ENCODE results near the gene UBE3B.

DNA sequence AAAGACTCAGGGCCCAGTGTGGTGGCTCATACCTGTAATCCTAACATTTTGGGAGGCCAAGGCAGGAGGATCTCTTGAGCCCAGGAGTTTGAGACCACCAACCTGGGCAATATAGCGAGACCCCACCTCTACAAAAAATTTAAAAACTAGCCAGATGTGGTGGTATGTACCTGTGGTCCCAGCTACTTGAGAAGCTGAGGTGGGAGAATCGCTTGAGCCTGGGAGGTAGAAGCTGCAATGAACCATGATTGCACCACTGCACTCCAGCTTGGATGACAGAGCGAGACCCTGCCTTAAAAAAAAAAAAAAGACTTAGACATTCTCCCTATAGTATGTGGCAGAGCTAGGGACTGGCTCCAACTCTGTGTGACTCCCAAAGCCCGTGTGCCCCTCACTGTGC is 2.9 kb downstream of the UBE3B start:
- TF ChIP-seq POLR2A (IDR thresholded peaks at IDR 0.05) (no peak), POLR2AphosphoS5 (IDR thresholded peaks at IDR 0.05; ENCODE audit: insufficient read depth in 1 of 2, low read depth in 1 of 2) (no peak)
- TF ChIP-seq, protein P1, sequence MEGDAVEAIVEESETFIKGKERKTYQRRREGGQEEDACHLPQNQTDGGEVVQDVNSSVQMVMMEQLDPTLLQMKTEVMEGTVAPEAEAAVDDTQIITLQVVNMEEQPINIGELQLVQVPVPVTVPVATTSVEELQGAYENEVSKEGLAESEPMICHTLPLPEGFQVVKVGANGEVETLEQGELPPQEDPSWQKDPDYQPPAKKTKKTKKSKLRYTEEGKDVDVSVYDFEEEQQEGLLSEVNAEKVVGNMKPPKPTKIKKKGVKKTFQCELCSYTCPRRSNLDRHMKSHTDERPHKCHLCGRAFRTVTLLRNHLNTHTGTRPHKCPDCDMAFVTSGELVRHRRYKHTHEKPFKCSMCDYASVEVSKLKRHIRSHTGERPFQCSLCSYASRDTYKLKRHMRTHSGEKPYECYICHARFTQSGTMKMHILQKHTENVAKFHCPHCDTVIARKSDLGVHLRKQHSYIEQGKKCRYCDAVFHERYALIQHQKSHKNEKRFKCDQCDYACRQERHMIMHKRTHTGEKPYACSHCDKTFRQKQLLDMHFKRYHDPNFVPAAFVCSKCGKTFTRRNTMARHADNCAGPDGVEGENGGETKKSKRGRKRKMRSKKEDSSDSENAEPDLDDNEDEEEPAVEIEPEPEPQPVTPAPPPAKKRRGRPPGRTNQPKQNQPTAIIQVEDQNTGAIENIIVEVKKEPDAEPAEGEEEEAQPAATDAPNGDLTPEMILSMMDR (IDR thresholded peaks at IDR 0.05): no peak
